ENCODE results near the gene CAPN13. TPM values are rescaled to one million over a fixed set of nuclear protein-coding genes. Genes with fewer than 3 reads are reported as not detected.

CAPN13 gene
- total and polyA plus RNA-seq, 2 experiments from 2014 or later = not detected

GRCh38 chr2:30764021-30764800, 43.0 kb downstream of the CAPN13 start:
- DNase-seq (ENCODE audit: low read depth in 1 of 2, low spot score in 1 of 2) = no peak
- no peaks in the 10 kb centered on the region for H3K9me3 ChIP-seq (ENCODE audit: low read depth)
- no peaks in the 10 kb centered on the region for H3K27me3 ChIP-seq
- TF ChIP-seq CTCF (IDR thresholded peaks at IDR 0.05; ENCODE audit: low read depth, low read length) = no peak
- peaks cover 3% of the 10 kb centered on the region for H3K4me1 ChIP-seq (ENCODE audit: low read depth)
- no peak overlapping the region for H3K27ac ChIP-seq
- H3K36me3 ChIP-seq = no peaks in the 10 kb centered on the region
- no peak overlapping the region for H3K4me3 ChIP-seq

- peaks cover 3% of the 10 kb centered on the region for H3K4me1 ChIP-seq (ENCODE audit: low read depth)
- H3K36me3 ChIP-seq = no peaks in the 10 kb centered on the region
- no peaks in the 10 kb centered on the region for H3K27me3 ChIP-seq
- DNase-seq (ENCODE audit: low read depth in 1 of 2, low spot score in 1 of 2) = no peak
- H3K27ac ChIP-seq = no peak overlapping the region
- no peak for TF ChIP-seq CTCF (IDR thresholded peaks at IDR 0.05; ENCODE audit: low read depth, low read length)
- H3K9me3 ChIP-seq (ENCODE audit: low read depth) = no peaks in the 10 kb centered on the region
- H3K4me3 ChIP-seq = no peak overlapping the region
Observed at GRCh38 chr2:30763151-30763660, 44.0 kb downstream of the CAPN13 start.

- DNase-seq (ENCODE audit: low read depth in 1 of 2, low spot score in 1 of 2) = no peak
- H3K27ac ChIP-seq = no peak overlapping the region
- H3K36me3 ChIP-seq = no peaks in the 10 kb centered on the region
- no peaks in the 10 kb centered on the region for H3K27me3 ChIP-seq
- peaks cover 3% of the 10 kb centered on the region for H3K4me1 ChIP-seq (ENCODE audit: low read depth)
- H3K9me3 ChIP-seq (ENCODE audit: low read depth) = no peaks in the 10 kb centered on the region
- TF ChIP-seq CTCF (IDR thresholded peaks at IDR 0.05; ENCODE audit: low read depth, low read length) = no peak
- H3K4me3 ChIP-seq = no peak overlapping the region
Observed at GRCh38 chr2:30761226-30761625, 46.0 kb downstream of the CAPN13 start.

- no peaks in the 10 kb centered on the region for H3K9me3 ChIP-seq (ENCODE audit: low read depth)
- no peaks in the 10 kb centered on the region for H3K36me3 ChIP-seq
- no peaks in the 10 kb centered on the region for H3K27me3 ChIP-seq
- H3K4me1 ChIP-seq (ENCODE audit: low read depth) = no peaks in the 10 kb centered on the region
- no peak overlapping the region for H3K4me3 ChIP-seq
- no peak overlapping the region for H3K27ac ChIP-seq
- no peak for DNase-seq (ENCODE audit: low read depth in 1 of 2, low spot score in 1 of 2)
- TF ChIP-seq CTCF (IDR thresholded peaks at IDR 0.05; ENCODE audit: low read depth, low read length) = no peak
Observed at GRCh38 chr2:30759481-30759880, 47.8 kb downstream of the CAPN13 start.

GRCh38 chr2:30758191-30758651, 49.0 kb downstream of the CAPN13 start:
- no peaks in the 10 kb centered on the region for H3K9me3 ChIP-seq (ENCODE audit: low read depth)
- H3K4me1 ChIP-seq (ENCODE audit: low read depth) = no peaks in the 10 kb centered on the region
- H3K27me3 ChIP-seq = no peaks in the 10 kb centered on the region
- H3K4me3 ChIP-seq = no peak overlapping the region
- no peak for TF ChIP-seq CTCF (IDR thresholded peaks at IDR 0.05; ENCODE audit: low read depth, low read length)
- H3K36me3 ChIP-seq = no peaks in the 10 kb centered on the region
- no peak for DNase-seq (ENCODE audit: low read depth in 1 of 2, low spot score in 1 of 2)
- H3K27ac ChIP-seq = no peak overlapping the region

Measured in cardiac muscle cell (in vitro differentiated cells and primary cell).